ENCODE data around the gene GNG10.
"Not testable (repeated sequence)": the region's sequence is repeated elsewhere in the genome, so short reads cannot be mapped to it uniquely, and the experiment has no call there.

Gene GNG10

DNA sequence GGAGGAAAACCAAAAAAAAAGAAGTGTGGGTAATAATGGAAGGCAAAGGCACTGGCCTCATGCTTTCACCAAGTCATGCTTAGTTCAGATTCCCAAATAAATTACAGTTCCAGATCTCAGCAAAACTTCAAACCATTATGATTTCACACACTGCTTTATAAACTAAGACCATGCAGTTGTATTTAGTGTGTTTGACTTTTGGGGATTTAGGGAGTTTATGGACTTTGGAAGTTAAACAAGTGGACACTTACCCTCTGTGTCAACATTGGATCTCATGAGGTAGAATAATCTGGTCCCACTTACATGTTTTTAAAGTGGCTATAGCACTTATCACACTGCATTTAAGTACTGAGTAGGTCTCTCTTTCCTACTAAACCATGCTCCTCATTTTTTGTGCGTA, 26.5 kb upstream of the GNG10 start:
- no peak overlapping the region for H3K4me3 Mint-ChIP-seq

DNA sequence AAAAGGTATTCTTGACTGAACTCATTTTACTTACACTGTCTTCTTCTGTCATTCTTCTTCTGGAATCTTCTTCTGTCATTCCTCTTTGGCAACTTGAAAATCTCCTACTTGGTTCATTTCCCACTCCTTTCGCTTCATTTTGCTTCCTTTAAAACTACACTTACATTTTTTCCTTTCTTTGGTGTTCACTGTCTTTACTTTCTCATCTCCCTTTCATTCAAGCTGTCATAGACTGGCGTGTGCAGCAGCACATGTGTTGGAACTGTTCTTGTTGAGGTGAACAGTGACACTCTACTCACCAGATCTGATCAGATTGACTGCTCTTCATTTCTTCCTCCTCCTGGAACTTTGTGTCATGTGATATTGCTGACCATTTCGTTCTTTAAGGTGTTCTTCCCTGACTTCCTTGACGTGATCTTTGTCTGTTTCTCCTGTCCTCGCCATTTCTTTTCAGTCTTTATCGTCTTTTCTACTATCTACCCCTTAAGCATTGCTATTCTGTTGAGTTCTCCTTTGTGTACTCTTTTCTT, 23.9 kb upstream of the GNG10 start:
- Mint-ChIP-seq H3K27ac (no peak overlapping the region), H3K9me3 (no peaks in the 10 kb centered on the region), H3K27me3 (no peaks in the 10 kb centered on the region), H3K4me1 (peaks cover 27% of the 10 kb centered on the region), H3K4me3 (no peak overlapping the region), H3K36me3 (peaks cover 17% of the 10 kb centered on the region)
- no peak for ATAC-seq

More for the DNA sequence above, 26.5 kb upstream of the GNG10 start:
- no peaks in the 10 kb centered on the region for H3K9me3 Mint-ChIP-seq
- no peak overlapping the region for H3K27ac Mint-ChIP-seq
- ATAC-seq, result no peak
- no peaks in the 10 kb centered on the region for H3K27me3 Mint-ChIP-seq
- peaks cover 41% of the 10 kb centered on the region for H3K4me1 Mint-ChIP-seq
- H3K36me3 Mint-ChIP-seq, result peaks cover 17% of the 10 kb centered on the region

DNA sequence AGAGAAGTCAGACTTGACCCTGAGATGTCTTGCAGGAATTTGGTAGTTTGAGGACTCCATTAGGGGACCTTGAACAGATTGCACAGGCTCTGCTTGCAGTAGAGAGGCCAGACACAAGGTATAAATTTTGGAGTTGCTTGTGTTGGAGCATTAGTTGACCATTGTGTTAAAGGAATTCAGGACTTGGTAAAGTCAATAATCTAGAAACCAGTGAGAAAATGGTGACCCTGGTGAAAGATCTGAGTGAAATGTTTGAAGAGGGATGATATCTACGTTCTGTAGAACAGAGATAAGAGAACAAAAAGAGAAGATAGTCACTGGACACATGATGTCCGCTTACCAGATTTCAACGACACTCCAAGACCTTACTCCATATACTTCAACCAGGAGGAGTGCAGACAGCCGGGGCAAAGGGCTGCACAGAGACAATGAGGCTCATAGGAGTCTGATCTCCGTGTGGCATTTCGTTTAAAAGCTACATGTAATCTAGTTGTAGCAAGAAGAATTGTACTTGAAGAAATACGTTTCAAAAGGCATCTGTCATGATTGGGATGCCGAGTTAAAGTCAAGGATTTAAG, 17.1 kb upstream of the GNG10 start:
- Mint-ChIP-seq H3K4me3 (no peak overlapping the region), H3K36me3 (peaks cover 47% of the 10 kb centered on the region), H3K27me3 (no peaks in the 10 kb centered on the region), H3K27ac (no peak overlapping the region), H3K9me3 (no peaks in the 10 kb centered on the region), H3K4me1 (no peaks in the 10 kb centered on the region)
- ATAC-seq, result no peak

DNA sequence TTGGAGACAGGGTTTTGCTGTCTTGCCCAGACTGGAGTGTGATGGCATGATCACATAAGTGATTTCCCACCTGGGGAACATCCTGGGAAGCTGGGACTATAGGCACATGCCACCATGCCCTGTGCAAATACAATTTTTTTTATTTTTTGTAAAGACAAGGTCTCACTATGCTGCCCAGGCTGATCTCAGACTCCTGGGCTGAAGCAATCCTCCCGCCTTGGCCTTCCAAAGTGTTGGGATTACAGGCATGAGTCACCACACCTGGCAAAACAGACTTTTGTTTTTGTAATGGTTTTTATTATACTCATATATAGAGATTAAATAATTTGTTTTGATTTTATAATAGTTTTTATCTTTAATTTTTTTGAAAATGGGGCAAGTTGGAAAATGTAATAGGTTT, 15.6 kb upstream of the GNG10 start:
- no peaks in the 10 kb centered on the region for H3K4me1 Mint-ChIP-seq
- no peak overlapping the region for H3K4me3 Mint-ChIP-seq
- H3K9me3 Mint-ChIP-seq, result no peaks in the 10 kb centered on the region
- peaks cover 55% of the 10 kb centered on the region for H3K36me3 Mint-ChIP-seq
- no peak overlapping the region for H3K27ac Mint-ChIP-seq
- no peak for ATAC-seq
- no peaks in the 10 kb centered on the region for H3K27me3 Mint-ChIP-seq

DNA sequence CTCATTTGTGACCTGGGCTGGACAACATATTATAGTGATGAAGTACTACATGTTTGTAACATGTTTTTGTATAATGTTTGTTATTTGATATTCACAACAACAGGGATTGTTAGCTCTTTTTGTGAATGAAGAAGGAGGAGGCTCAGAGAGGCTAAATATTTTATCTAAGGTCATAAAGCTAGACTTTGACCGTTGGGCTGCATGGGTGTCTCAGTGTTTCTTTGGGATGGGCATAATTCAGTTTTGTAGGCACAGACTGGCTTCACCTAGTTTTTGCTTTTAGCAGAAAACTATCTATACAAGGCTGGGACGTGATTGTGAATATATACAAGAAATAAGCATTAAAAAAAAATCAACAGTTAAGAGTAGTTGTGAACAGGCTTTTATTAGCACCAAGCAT, 15.0 kb upstream of the GNG10 start:
- Mint-ChIP-seq H3K4me1 (no peaks in the 10 kb centered on the region), H3K27ac (no peak overlapping the region), H3K36me3 (peaks cover 55% of the 10 kb centered on the region), H3K9me3 (no peaks in the 10 kb centered on the region), H3K27me3 (no peaks in the 10 kb centered on the region), H3K4me3 (no peak overlapping the region)
- no peak for ATAC-seq

DNA sequence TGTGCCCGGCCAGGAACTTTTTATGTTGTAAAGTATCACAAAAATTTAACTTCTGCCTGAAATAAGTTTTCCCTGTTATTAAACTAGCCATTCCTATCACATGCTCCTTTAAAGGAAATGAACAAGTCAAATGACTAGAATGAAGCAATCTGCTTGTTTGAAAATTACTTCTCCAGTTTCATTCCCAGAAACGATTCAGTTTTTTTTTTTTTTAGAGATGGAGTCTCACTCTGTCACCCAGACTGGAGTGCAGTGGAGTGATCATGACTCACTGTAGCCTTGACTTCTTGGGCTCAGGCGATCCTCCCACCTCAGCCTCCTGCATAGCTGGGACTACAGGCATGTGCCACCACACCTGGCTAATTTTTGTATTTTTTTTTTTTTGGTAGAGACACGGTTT, 13.3 kb upstream of the GNG10 start:
- peaks cover 54% of the 10 kb centered on the region for H3K36me3 Mint-ChIP-seq
- H3K9me3 Mint-ChIP-seq, result no peaks in the 10 kb centered on the region
- no peaks in the 10 kb centered on the region for H3K27me3 Mint-ChIP-seq
- H3K4me3 Mint-ChIP-seq, result no peak overlapping the region
- no peak overlapping the region for H3K27ac Mint-ChIP-seq
- no peaks in the 10 kb centered on the region for H3K4me1 Mint-ChIP-seq
- ATAC-seq, result no peak

DNA sequence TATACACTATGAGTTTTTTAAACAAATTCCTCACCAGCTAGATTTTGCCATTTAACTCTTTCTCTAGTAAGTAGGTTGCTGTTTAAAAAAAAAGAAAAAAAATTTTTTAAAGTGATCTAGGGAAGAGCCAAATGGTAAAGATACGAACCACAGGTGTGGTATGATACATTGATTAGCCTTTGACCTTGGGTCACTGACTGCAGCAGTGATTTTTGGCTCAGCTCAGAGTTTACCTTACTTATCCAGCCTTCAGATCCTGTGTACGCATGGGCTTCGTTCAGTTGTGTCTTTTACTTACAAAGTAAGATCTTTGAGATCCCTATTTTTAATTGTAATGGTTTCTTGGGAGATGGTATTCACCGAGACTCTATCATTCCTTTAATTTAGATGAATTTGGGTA, 12.4 kb upstream of the GNG10 start:
- peaks cover 52% of the 10 kb centered on the region for H3K36me3 Mint-ChIP-seq
- no peak for ATAC-seq
- H3K4me3 Mint-ChIP-seq, result no peak overlapping the region
- H3K4me1 Mint-ChIP-seq, result no peaks in the 10 kb centered on the region
- H3K9me3 Mint-ChIP-seq, result no peaks in the 10 kb centered on the region
- H3K27me3 Mint-ChIP-seq, result no peaks in the 10 kb centered on the region
- no peak overlapping the region for H3K27ac Mint-ChIP-seq

DNA sequence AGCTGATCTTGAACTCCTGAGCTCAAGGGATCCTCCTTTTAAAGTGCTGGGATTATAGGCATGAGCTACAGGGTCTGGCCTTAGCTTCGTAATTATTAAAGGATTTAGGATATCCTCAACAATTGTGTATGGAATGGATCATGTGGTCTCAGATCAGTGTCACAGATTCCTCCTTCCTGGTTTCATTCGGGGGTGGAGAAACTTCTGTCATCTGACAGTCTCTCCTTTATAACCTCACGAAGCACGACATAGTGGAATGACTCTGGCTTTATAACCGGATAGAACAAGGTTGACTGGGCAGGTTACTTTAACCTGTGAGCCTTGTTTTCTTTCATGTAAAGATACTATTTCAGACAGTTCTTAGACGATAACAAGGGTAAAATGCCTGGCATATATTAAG, 4.4 kb upstream of the GNG10 start:
- H3K36me3 Mint-ChIP-seq, result peaks cover 12% of the 10 kb centered on the region
- no peak for ATAC-seq
- H3K27ac Mint-ChIP-seq, result no peak overlapping the region
- H3K9me3 Mint-ChIP-seq, result no peaks in the 10 kb centered on the region
- peaks cover 9% of the 10 kb centered on the region for H3K4me1 Mint-ChIP-seq
- H3K27me3 Mint-ChIP-seq, result no peaks in the 10 kb centered on the region
- no peak overlapping the region for H3K4me3 Mint-ChIP-seq

DNA sequence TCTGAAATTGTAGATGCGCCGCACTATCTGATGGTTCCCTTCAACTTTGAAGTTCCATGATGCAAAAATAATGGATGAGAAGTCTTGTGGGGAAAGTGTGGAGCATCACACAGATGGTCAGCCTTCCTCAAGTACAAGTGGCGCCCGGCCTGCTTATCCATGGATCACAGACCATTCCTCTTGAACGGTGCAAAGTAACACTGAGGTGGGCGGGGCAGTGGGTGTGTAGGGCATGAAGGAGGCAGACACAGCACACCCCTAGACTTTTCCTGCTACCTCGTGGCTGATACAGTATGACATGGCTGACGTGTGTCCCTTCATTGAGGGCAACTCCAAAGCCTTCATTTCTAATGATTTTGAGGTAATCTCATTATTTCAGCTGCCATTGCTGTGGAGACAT, 2.5 kb upstream of the GNG10 start:
- Mint-ChIP-seq H3K9me3 (no peaks in the 10 kb centered on the region), H3K36me3 (peaks cover 8% of the 10 kb centered on the region), H3K4me3 (no peak overlapping the region), H3K4me1 (peaks cover 25% of the 10 kb centered on the region), H3K27me3 (no peaks in the 10 kb centered on the region), H3K27ac (no peak overlapping the region)
- no peak for ATAC-seq

DNA sequence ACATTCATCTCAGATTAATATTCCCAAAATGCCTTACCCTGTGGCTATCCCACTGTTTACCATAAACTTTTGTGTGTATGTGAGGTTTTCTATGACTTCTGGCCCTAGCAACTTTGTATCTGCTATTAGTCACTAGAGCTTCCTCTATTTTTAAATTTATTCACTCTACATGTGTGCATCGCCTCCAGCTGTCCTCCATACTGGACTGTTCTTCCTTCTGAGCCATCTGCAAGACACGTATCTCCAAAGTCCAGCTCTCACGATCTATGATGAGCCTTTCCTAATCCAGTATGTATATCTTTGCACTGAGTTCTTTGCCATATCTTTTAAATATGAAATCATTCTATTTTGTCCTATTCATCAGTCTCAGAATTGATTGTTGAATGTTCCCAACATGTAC, 1.7 kb upstream of the GNG10 start:
- Mint-ChIP-seq H3K9me3 (no peaks in the 10 kb centered on the region), H3K27me3 (no peaks in the 10 kb centered on the region), H3K4me1 (peaks cover 25% of the 10 kb centered on the region), H3K36me3 (peaks cover 6% of the 10 kb centered on the region), H3K4me3 (no peak overlapping the region), H3K27ac (no peak overlapping the region)
- ATAC-seq, result no peak

DNA sequence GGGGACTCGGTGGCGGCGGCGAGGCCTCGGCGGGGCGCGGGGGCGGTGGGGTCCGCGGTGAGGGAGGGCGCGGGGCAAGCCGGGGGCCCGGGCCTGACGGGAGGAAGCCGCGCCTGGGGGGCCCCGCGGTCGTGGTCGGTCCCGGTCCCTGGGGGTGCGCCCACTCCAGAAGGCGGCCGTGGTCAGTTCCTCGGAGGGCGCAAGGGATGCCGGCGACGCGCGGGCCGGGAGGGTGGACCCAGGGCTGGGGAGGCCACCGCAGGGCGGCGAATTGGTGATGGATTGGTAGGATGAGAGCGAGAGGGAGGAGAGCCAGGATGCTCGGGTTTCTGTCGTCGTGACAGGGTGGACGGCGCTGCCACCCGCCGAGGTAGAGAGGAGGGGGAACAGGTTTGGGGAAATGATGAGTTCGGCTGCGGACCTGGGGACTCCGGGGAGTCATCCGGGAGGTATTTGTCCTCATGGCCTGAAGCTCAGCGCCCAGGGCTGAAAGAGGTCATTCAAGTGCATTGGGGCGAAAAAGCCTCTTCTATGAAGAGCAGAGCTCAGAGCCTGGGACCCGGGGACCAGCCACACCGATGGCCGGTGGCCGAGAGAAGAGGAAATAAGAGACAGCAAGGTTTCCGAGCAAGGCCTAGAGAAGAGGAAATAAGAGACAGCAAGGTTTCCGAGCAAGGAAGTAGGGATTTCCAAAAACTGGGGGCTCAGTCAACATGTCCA, 557 bp downstream of the GNG10 start:
- Mint-ChIP-seq H3K36me3 (peaks cover 10% of the 10 kb centered on the region), H3K27ac (peak overlapping the region; percentile 87), H3K4me3 (peak overlapping the region; percentile 89), H3K9me3 (no peaks in the 10 kb centered on the region), H3K27me3 (no peaks in the 10 kb centered on the region), H3K4me1 (peaks cover 25% of the 10 kb centered on the region)
- ATAC-seq, result peak; percentile 71

DNA sequence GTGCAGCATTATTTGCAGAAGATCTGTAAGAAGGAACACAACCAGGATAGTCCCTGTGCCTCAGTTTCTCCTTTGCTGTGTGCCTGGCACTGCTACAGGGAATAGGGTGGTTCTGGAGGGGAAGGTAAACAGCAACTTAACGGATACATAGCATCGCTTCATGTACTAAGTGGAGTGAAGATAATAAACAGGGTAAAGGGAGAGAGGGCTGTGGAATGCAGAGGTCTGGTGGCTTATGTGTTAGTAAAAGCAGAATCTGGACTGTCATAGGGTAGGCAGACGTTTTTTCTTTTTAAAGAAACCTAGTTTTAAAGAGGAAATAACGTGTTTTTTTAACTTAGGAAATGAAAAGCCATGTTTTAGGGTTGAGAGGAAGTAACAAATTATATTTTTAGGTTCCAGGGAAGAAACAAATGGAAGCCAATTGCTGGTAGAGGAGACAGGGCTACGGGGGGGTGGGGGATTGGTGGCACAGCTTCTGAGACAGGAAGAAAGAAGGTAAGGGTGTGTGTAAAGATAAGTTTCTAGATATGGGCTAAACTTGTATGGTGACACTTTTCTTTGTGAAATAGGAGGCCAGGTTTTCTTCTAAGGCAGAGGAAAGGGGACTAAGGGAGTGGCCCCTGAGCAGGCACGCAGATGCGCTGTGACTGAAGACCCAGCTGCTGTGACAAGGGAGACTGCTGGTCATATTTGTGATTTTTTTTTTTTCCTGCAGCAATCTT, 1.3 kb downstream of the GNG10 start:
- Mint-ChIP-seq H3K27me3 (no peaks in the 10 kb centered on the region), H3K4me1 (peaks cover 25% of the 10 kb centered on the region)

DNA sequence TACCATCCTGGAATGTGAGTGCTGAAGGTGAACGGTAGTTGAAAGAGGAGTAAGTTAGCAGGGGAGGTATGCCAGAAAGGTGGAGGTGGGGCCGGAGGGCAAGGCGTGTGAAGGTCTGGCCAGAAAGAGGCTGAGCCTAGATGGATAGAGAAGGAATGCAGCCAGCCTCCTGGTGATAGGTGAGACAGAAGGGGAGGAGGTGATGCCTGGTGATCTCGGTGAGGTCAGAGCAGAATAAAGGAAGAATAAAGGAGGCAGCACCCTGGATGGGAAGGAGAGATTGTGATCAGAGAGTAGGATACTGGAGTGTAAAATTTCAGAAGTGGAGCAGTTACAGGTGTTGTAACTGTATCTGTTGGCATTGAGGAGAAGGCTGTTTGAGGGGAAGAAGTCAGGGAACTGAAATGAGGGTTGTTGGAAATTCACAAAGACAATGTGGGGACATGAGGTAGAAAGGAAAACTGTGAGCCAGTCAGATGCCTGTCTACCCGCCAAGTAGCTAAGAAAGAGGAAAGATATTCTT, 2.0 kb downstream of the GNG10 start:
- H3K36me3 Mint-ChIP-seq, result peaks cover 16% of the 10 kb centered on the region
- no peaks in the 10 kb centered on the region for H3K27me3 Mint-ChIP-seq
- ATAC-seq, result no peak
- peaks cover 25% of the 10 kb centered on the region for H3K4me1 Mint-ChIP-seq
- no peaks in the 10 kb centered on the region for H3K9me3 Mint-ChIP-seq
- no peak overlapping the region for H3K4me3 Mint-ChIP-seq
- H3K27ac Mint-ChIP-seq, result no peak overlapping the region

More for the DNA sequence above, 1.3 kb downstream of the GNG10 start:
- Mint-ChIP-seq H3K36me3 (peaks cover 14% of the 10 kb centered on the region), H3K27ac (peak overlapping the region; percentile 87), H3K9me3 (no peaks in the 10 kb centered on the region), H3K4me3 (peak overlapping the region; percentile 89)
- ATAC-seq, result no peak

DNA sequence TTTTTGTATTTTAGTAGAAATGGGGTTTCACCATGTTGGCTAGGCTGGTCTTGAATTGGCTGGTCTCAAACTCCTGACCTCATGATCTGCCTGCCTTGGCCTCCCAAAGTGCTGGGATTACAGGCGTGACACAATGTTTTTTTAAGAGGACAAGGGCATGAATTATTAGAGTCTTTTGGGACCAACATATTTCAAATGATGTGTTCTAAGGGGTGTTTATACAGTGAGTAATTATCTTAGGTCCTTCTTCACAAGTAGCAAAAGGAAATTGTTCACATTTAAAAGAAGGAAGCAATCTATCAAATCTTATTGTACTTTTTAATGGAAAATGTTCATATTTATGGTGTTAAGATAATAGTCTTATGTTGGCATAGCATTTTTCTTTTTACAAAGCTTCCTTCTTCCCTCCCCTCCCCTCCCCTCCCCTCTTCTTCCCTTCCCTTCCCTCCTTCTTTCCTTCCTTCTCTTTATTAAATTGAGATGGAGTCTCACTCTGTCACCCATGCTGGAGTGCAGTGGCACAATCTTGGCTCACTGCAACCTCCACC, 6.7 kb downstream of the GNG10 start:
- Mint-ChIP-seq H3K27me3 (no peaks in the 10 kb centered on the region), H3K4me1 (peaks cover 5% of the 10 kb centered on the region), H3K36me3 (peaks cover 32% of the 10 kb centered on the region), H3K9me3 (no peaks in the 10 kb centered on the region), H3K27ac (no peak overlapping the region), H3K4me3 (no peak overlapping the region)
- no peak for ATAC-seq

DNA sequence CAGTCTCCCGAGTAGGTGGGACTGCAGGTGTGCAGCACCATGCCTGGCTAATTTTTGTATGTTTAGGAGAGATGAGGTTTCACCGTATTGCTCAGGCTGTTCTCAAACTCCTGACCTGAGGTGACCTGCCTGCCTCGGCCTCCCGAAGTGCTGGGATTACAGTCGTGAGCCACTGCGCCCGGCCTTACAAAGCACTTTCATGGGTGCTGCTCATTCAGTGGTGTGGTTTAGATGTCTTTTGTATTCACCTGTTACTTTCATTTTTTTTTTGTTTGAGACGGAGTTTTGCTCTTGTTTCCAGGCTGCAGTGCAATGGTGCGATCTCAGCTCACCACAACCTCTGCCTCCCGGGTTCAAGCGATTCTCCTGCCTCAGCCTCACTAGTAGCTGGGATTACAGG, 7.2 kb downstream of the GNG10 start:
- H3K36me3 Mint-ChIP-seq, result peaks cover 27% of the 10 kb centered on the region
- H3K4me3 Mint-ChIP-seq, H3K4me1 Mint-ChIP-seq, ATAC-seq, H3K27ac Mint-ChIP-seq, H3K9me3 Mint-ChIP-seq, H3K27me3 Mint-ChIP-seq: not testable (repeated sequence)

All from stimulated activated memory B cell treated with anti-CD40 and anti-IgM and Interleukin-4, amounts not matched to agents 10 μg/mL and 1 μg/mL and 100 μg/mL, for 72 hours (primary cell).